Natural killer cell (primary cell): ENCODE measurements around the gene PAFAH1B1. TPM values are rescaled to one million over a fixed set of nuclear protein-coding genes. Genes with fewer than 3 reads are reported as not detected.
A peak's percentile ranks its signal among the peaks of the same experiment; 100 is the strongest.
"Not testable (repeated sequence)": the region's sequence is repeated elsewhere in the genome, so short reads cannot be mapped to it uniquely, and the experiment has no call there.

Experiments
- ATAC-seq, 3 donors: fragments of 150-1000 bp in 2 of 3; fragments of 200-7000 bp in 1 of 3; cut with Tn5 transposase; 1 replicate in 1 of 3; 2 replicates in 2 of 3; pipeline ENCODE4 v1.10.0; 2021; ENCODE audit warnings: mild to moderate bottlenecking in 2 of 3, moderate library complexity in 2 of 3
- DNase-seq, 2 donors: peaks; one replicate each; pipeline versions ENCODE4 v3.0.0 to v3.0.0-alpha.2; 2013 to 2021; ENCODE audit warnings: mixed read lengths in 1 of 2
- H3K27ac ChIP-seq: one replicate; pipeline ENCODE4 v1.5.1; 2013; ENCODE audit warnings: mild to moderate bottlenecking, low read length
- H3K27me3 ChIP-seq: one replicate; pipeline ENCODE4 v1.6.1; 2013; ENCODE audit warnings: low read length; ENCODE audit not compliant: control insufficient read depth, insufficient read depth
- H3K36me3 ChIP-seq: one replicate; pipeline ENCODE4 v1.6.1; 2013; ENCODE audit warnings: low read length; ENCODE audit not compliant: control insufficient read depth, insufficient read depth
- H3K4me1 ChIP-seq: one replicate; pipeline ENCODE4 v1.6.1; 2013; ENCODE audit warnings: low read length; ENCODE audit not compliant: control insufficient read depth, insufficient read depth
- H3K4me3 ChIP-seq: one replicate; pipeline ENCODE4 v1.5.1; 2013; ENCODE audit warnings: low read length
- H3K9me3 ChIP-seq: one replicate; pipeline ENCODE4 v1.6.1; 2013; ENCODE audit warnings: low read length; ENCODE audit not compliant: control insufficient read depth, insufficient read depth
- H3K27ac Mint-ChIP-seq, 2 donors: one replicate each; pipeline ENCODE4 v1.8.0; 2022; ENCODE audit warnings: mild to moderate bottlenecking in 2 of 2, mixed read lengths in 2 of 2, moderate library complexity in 1 of 2
- H3K27me3 Mint-ChIP-seq, 2 donors: one replicate each; pipeline ENCODE4 v1.8.0; 2022; ENCODE audit warnings: low read depth in 2 of 2, mixed read lengths in 2 of 2
- H3K36me3 Mint-ChIP-seq: one replicate; pipeline ENCODE4 v1.8.0; 2022; ENCODE audit warnings: mixed read lengths
- H3K4me1 Mint-ChIP-seq, 2 donors: one replicate each; pipeline ENCODE4 v1.8.0; 2022; ENCODE audit warnings: mixed read lengths in 2 of 2
- H3K4me3 Mint-ChIP-seq: one replicate; pipeline ENCODE4 v1.8.0; 2022; ENCODE audit warnings: mild to moderate bottlenecking, moderate library complexity, mixed read lengths
- H3K9me3 Mint-ChIP-seq, 2 donors: one replicate each; pipeline ENCODE4 v1.8.0; 2022; ENCODE audit warnings: mixed read lengths in 2 of 2
- CTCF ChIP-seq: fragments of 200-600 bp; IDR thresholded peaks from one replicate; pipeline ENCODE4 v1.8.0; 2022; ENCODE audit warnings: antibody characterized with exemption
- WGBS: methylation state at CpG from one replicate; pipeline ENCODE4 v1.1.7; 2013; ENCODE audit warnings: missing lambda C conversion rate; ENCODE audit not compliant: insufficient coverage; 5-methylcytosine and 5-hydroxymethylcytosine counted together
- intact Hi-C: fragments of 100-400 bp; cut with micrococcal nuclease; formaldehyde crosslinking; loops from one replicate; pipeline ENCODE4 v1.14.2; 2022
- total RNA-seq, 4 donors: library from RNA; stranded (reverse); fragments of 120-200 nt in 1 of 4; gene quantifications; one replicate each; pipeline versions ENCODE4 v1.2.3 to v1.2.4, GENCODE V29; 2013 to 2022

PAFAH1B1 gene
- total RNA-seq, 3 donors from 2014 or later (not counting 1 experiment from before 2014, with no cell fraction given) = 138 to 176 (median 165) TPM

GRCh38 chr17:2656283-2656682 lies 62.8 kb downstream of the PAFAH1B1 start:
- DNase-seq (no peak), ATAC-seq (peak in 1 of 3 donors; percentile 5)
- peaks cover 15% of the 10 kb centered on the region for H3K4me1 ChIP-seq
- no peaks in the 10 kb centered on the region for H3K27me3 ChIP-seq
- H3K4me3 ChIP-seq = no peak overlapping the region
- no peaks in the 10 kb centered on the region for H3K36me3 ChIP-seq
- Mint-ChIP-seq H3K4me1 (peaks cover 45 to 48% of the 10 kb centered on the region in 2 donors), H3K27ac (peak overlapping the region; percentile 79 to 84), H3K36me3 (no peaks in the 10 kb centered on the region), H3K27me3 (no peaks in the 10 kb centered on the region), H3K4me3 (peak overlapping the region; percentile 56), H3K9me3 (no peaks in the 10 kb centered on the region)
- no peaks in the 10 kb centered on the region for H3K9me3 ChIP-seq
- intact Hi-C loops = loop anchor here (5.0 kb wide), 1 partner anchor 64 kb away; the partner anchor contains the start of gene PAFAH1B1
- no CpG with 5 or more reads among the region's 1 CpG for WGBS
- peak overlapping the region; percentile 40 for H3K27ac ChIP-seq
- TF ChIP-seq CTCF = no peak

- Mint-ChIP-seq H3K27ac (peak overlapping the region in 1 of 2 donors; percentile 47), H3K4me1 (peaks cover 52 to 56% of the 10 kb centered on the region in 2 donors)
- H3K36me3 ChIP-seq, H3K4me3 Mint-ChIP-seq, H3K27ac ChIP-seq, ATAC-seq, H3K27me3 Mint-ChIP-seq, H3K9me3 ChIP-seq, DNase-seq, H3K36me3 Mint-ChIP-seq, H3K4me3 ChIP-seq, H3K27me3 ChIP-seq, H3K9me3 Mint-ChIP-seq: not testable (repeated sequence)
- WGBS = 85% methylated on average over 8 of the region's 8 CpGs
- intact Hi-C loops = loop anchor here (5.0 kb wide), 1 partner anchor 67 kb away; the partner anchor contains the start of gene PAFAH1B1
- H3K4me1 ChIP-seq = peaks cover 15% of the 10 kb centered on the region
These were observed 65.9 kb downstream of the PAFAH1B1 start for GRCh38 chr17:2659337-2659736.

GRCh38 chr17:2660410-2660809 lies 67.0 kb downstream of the PAFAH1B1 start:
- H3K4me1 ChIP-seq = peaks cover 12% of the 10 kb centered on the region
- intact Hi-C loops, H3K9me3 Mint-ChIP-seq, H3K27me3 Mint-ChIP-seq, H3K4me3 ChIP-seq, H3K27ac ChIP-seq, H3K27me3 ChIP-seq, H3K36me3 Mint-ChIP-seq, ATAC-seq, DNase-seq, H3K36me3 ChIP-seq, H3K9me3 ChIP-seq, H3K4me3 Mint-ChIP-seq: not testable (repeated sequence)
- Mint-ChIP-seq H3K4me1 (peaks cover 51 to 59% of the 10 kb centered on the region in 2 donors), H3K27ac (peak overlapping the region; percentile 47)
- 97% methylated on average over 4 of the region's 4 CpGs for WGBS

GRCh38 chr17:2672026-2672425 lies 78.6 kb downstream of the PAFAH1B1 start:
- no peak for TF ChIP-seq CTCF
- Histone ChIP-seq H3K27me3 (no peaks in the 10 kb centered on the region), H3K36me3 (peaks cover 53% of the 10 kb centered on the region), H3K4me3 (no peak overlapping the region), H3K27ac (no peak overlapping the region), H3K4me1 (no peaks in the 10 kb centered on the region), H3K9me3 (no peaks in the 10 kb centered on the region)
- intact Hi-C loops = no loop called here
- Mint-ChIP-seq H3K27me3 (no peaks in the 10 kb centered on the region), H3K4me1 (peaks cover 0 to 6% of the 10 kb centered on the region in 2 donors), H3K27ac (peak overlapping the region in 1 of 2 donors; percentile 68), H3K9me3 (no peaks in the 10 kb centered on the region), H3K4me3 (no peak overlapping the region), H3K36me3 (peaks cover 5% of the 10 kb centered on the region)
- WGBS = 100% methylated on average over 5 of the region's 5 CpGs
- no peak for DNase-seq
- ATAC-seq = no peak

- H3K4me3 ChIP-seq, H3K27me3 ChIP-seq, H3K9me3 Mint-ChIP-seq, ATAC-seq, H3K4me1 Mint-ChIP-seq, H3K27ac Mint-ChIP-seq, DNase-seq, H3K27ac ChIP-seq, H3K4me3 Mint-ChIP-seq, H3K9me3 ChIP-seq, intact Hi-C loops, H3K27me3 Mint-ChIP-seq, H3K4me1 ChIP-seq: not testable (repeated sequence)
- WGBS = 96% methylated on average over 1 of the region's 1 CpG
- peaks cover 64% of the 10 kb centered on the region for H3K36me3 ChIP-seq
- H3K36me3 Mint-ChIP-seq = peaks cover 10% of the 10 kb centered on the region
These were observed 85.8 kb downstream of the PAFAH1B1 start for GRCh38 chr17:2679247-2679646.
